Measurements from ENCODE around the gene CNOT11. TPM values are rescaled to one million over a fixed set of nuclear protein-coding genes. Genes with fewer than 3 reads are reported as not detected.

CNOT11 gene
- total and polyA plus RNA-seq, 2 of the 13 experiments (the other 11 are each of a cell fraction or from before 2014, with no cell fraction given): 114 to 209 TPM

DNA sequence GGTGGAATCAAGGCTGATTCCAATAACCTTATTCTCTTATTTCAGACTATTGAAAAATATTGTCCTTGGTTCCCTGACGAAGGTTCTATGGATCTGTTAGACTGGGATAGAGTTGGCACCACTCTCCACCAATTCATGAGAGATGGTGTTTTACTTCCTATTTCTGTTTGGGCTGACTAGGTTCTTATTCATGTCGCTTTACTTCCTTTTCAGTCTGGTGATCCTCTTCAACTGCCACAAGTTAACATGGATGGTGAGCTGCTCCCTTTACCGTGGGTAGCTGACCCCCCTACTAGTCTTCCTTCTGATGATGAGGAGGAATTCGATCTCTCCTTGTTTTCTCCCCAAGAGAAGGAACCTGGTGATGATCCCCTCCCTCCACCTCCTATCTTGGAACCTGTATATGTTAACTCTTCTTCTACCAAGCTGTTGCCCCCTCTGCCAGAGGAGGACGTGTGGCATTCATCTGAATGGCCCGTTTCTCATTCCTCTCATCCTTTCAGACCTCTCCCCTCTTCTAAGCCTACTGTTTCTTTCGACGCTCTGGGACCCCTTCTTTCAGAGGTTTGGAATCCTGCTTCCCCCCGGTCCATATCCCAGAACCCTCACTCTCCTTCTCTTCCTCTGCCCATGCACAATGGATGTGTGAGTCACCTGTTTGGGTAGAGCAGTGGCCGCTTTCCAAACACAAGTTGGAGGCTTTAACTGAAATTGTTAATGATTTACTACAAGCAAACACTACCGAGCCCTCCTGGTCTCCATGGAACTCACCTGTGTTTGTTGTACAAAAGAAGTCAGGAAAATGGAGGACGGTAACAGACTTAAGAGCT is 13.5 kb upstream of the CNOT11 start (continued):
- TF ChIP-seq, protein P1, sequence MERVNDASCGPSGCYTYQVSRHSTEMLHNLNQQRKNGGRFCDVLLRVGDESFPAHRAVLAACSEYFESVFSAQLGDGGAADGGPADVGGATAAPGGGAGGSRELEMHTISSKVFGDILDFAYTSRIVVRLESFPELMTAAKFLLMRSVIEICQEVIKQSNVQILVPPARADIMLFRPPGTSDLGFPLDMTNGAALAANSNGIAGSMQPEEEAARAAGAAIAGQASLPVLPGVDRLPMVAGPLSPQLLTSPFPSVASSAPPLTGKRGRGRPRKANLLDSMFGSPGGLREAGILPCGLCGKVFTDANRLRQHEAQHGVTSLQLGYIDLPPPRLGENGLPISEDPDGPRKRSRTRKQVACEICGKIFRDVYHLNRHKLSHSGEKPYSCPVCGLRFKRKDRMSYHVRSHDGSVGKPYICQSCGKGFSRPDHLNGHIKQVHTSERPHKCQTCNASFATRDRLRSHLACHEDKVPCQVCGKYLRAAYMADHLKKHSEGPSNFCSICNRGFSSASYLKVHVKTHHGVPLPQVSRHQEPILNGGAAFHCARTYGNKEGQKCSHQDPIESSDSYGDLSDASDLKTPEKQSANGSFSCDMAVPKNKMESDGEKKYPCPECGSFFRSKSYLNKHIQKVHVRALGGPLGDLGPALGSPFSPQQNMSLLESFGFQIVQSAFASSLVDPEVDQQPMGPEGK (CRISPR knock-in tag; IDR thresholded peaks at IDR 0.05): peak; percentile 45
- TF ChIP-seq ZNF850 (CRISPR knock-in tag; conservative IDR thresholded peaks at IDR 0.05): no peak
- no peak for TF ChIP-seq SYNCRIP (IDR thresholded peaks at IDR 0.05; ENCODE audit: insufficient read depth, low read depth, low read length)
- peak; percentile 77 for TF ChIP-seq BORCS8-MEF2B (CRISPR knock-in tag; IDR thresholded peaks at IDR 0.05)
- TF ChIP-seq ZEB1 (IDR thresholded peaks at IDR 0.05; ENCODE audit: insufficient replicate concordance, low read depth): peak; percentile 75
- TF ChIP-seq TMF1 (CRISPR knock-in tag; IDR thresholded peaks at IDR 0.05; ENCODE audit: low read depth): 0 out of 2 replicates have a peak, but pooled peaks have one; percentile 30
- peak; percentile 43; the same call in 1 of the 2 replicates for TF ChIP-seq THAP11 (CRISPR knock-in tag; IDR thresholded peaks at IDR 0.05)
- TF ChIP-seq ZNF558 (CRISPR knock-in tag; IDR thresholded peaks at IDR 0.05; ENCODE audit: borderline replicate concordance): no peak
- peak; percentile 91 for TF ChIP-seq ZNF644 (CRISPR knock-in tag; IDR thresholded peaks at IDR 0.05; ENCODE audit: low read depth)
- TF ChIP-seq U2AF1 (optimal IDR thresholded peaks at IDR 0.05; ENCODE audit: low read depth, low read length): no peak
- peak; percentile 19 for TF ChIP-seq ZNF781 (CRISPR knock-in tag; IDR thresholded peaks at IDR 0.05; ENCODE audit: borderline replicate concordance, not compliant biosample characterization)
- 0 out of 2 replicates have a peak, but pooled peaks have one; percentile 22 for TF ChIP-seq ZNF670 (CRISPR knock-in tag; IDR thresholded peaks at IDR 0.05; ENCODE audit: borderline replicate concordance)
- no peak for TF ChIP-seq CSRNP1 (CRISPR knock-in tag; IDR thresholded peaks at IDR 0.05)
- no peak for TF ChIP-seq RNF219 (CRISPR knock-in tag; IDR thresholded peaks at IDR 0.05)
- peak; percentile 68 for TF ChIP-seq HDAC1 (CRISPR knock-in tag; IDR thresholded peaks at IDR 0.05)
- peak in 1 of 2 experiments; percentile 35; a peak in 1 of 4 replicates for TF ChIP-seq KLF16 (CRISPR knock-in tag; IDR thresholded peaks at IDR 0.05)
- TF ChIP-seq ASH2L (IDR thresholded peaks at IDR 0.05; ENCODE audit: insufficient read length, low read depth, low read length): peak; percentile 78
- TF ChIP-seq ZNF709 (CRISPR knock-in tag; IDR thresholded peaks at IDR 0.05): peak; percentile 61; the same call in 1 of the 2 replicates
- TF ChIP-seq ZNF703 (CRISPR knock-in tag; IDR thresholded peaks at IDR 0.05; ENCODE audit: borderline replicate concordance): no peak
- TF ChIP-seq ZBTB25 (CRISPR knock-in tag; IDR thresholded peaks at IDR 0.05): peak; percentile 23; the same call in 1 of the 2 replicates
- 0 out of 2 replicates have a peak, but pooled peaks have one; percentile 14 for TF ChIP-seq RFXAP (CRISPR knock-in tag; IDR thresholded peaks at IDR 0.05; ENCODE audit: borderline replicate concordance)
- TF ChIP-seq ZNF354B (CRISPR knock-in tag; IDR thresholded peaks at IDR 0.05): no peak

Data from HepG2 (cell line).